ENCODE data around the gene WDR6. TPM values are rescaled to one million over a fixed set of nuclear protein-coding genes. Genes with fewer than 3 reads are reported as not detected.

WDR6 gene
- total and polyA plus RNA-seq, 10 of the 15 experiments (the other 5 are each of a cell fraction or from before 2014, with no cell fraction given): 21.3 to 169 (median 107) TPM

GRCh38 chr3:49021813-49022687, 14.9 kb downstream of the WDR6 start, which contains the start of gene NDUFAF3 (continued):
- peak; percentile 95 to 97 (median 95) for TF ChIP-seq CTCF (IDR thresholded peaks at IDR 0.05 in 2 of 3, conservative IDR thresholded peaks at IDR 0.05 in 1 of 3; ENCODE audit: control insufficient read depth in 2 of 3, extremely low read depth in 1 of 3, insufficient read depth in 1 of 3, low read depth in 3 of 3, low read length in 3 of 3)
- no peak for TF ChIP-seq NFIC (IDR thresholded peaks at IDR 0.05; ENCODE audit: low read depth, low read length)
- TF ChIP-seq ESRRA (IDR thresholded peaks at IDR 0.05; ENCODE audit: low read length): peak; percentile 55; the same call in 1 of the 2 replicates
- TF ChIP-seq SUZ12 (IDR thresholded peaks at IDR 0.05; ENCODE audit: unreplicated experiment): no peak
- peak; percentile 71 for TF ChIP-seq RELA (IDR thresholded peaks at IDR 0.05; ENCODE audit: borderline replicate concordance, partially characterized antibody)
- TF ChIP-seq SIX5 (IDR thresholded peaks at IDR 0.05; ENCODE audit: low read depth, low read length, severe bottlenecking): peak; percentile 27
- no peak for TF ChIP-seq PBX3 (IDR thresholded peaks at IDR 0.05; ENCODE audit: insufficient replicate concordance, low read depth, low read length)
- no peak for TF ChIP-seq KDM1A (IDR thresholded peaks at IDR 0.05; ENCODE audit: borderline replicate concordance)
- peak in 1 of 2 experiments; percentile 25; a peak in 1 of 4 replicates for TF ChIP-seq EP300 (IDR thresholded peaks at IDR 0.05; ENCODE audit: borderline replicate concordance in 1 of 2, control insufficient read depth in 1 of 2, low read depth in 2 of 2, low read length in 2 of 2)
- no peak for TF ChIP-seq FOS (IDR thresholded peaks at IDR 0.05; ENCODE audit: borderline replicate concordance, extremely low read depth, insufficient read length)
- peak; percentile 48; the same call in 1 of the 2 replicates for TF ChIP-seq NR2C1 (IDR thresholded peaks at IDR 0.05)
- no peak for TF ChIP-seq BCL11A (IDR thresholded peaks at IDR 0.05; ENCODE audit: low read depth, low read length)
- no peak for TF ChIP-seq HDAC2 (IDR thresholded peaks at IDR 0.05)
- peak; percentile 73; the same call in 1 of the 2 replicates for TF ChIP-seq ZNF217 (IDR thresholded peaks at IDR 0.05)
- TF ChIP-seq ZBED1 (IDR thresholded peaks at IDR 0.05; ENCODE audit: borderline replicate concordance): no peak
- TF ChIP-seq ZBTB33 (IDR thresholded peaks at IDR 0.05): 0 out of 2 replicates have a peak, but pooled peaks have one; percentile 4
- peak; percentile 53 to 70; a peak in 3 of 4 replicates for TF ChIP-seq IKZF2 (IDR thresholded peaks at IDR 0.05)
- TF ChIP-seq HCFC1 (IDR thresholded peaks at IDR 0.05; ENCODE audit: low read length): peak; percentile 67
- TF ChIP-seq CHD1 (IDR thresholded peaks at IDR 0.05; ENCODE audit: low read depth, low read length): 0 out of 2 replicates have a peak, but pooled peaks have one; percentile 35
- TF ChIP-seq MYB (IDR thresholded peaks at IDR 0.05; ENCODE audit: borderline replicate concordance, low read depth, low read length): 0 out of 2 replicates have a peak, but pooled peaks have one; percentile 10
- TF ChIP-seq YBX1 (IDR thresholded peaks at IDR 0.05): no peak
- 0 out of 2 replicates have a peak, but pooled peaks have one; percentile 61 for TF ChIP-seq WRNIP1 (IDR thresholded peaks at IDR 0.05; ENCODE audit: borderline replicate concordance, low read depth, low read length)
- peak; percentile 78 for TF ChIP-seq GATAD2B (conservative IDR thresholded peaks at IDR 0.05; ENCODE audit: low read depth)
- peak; percentile 88 for TF ChIP-seq IKZF1 (conservative IDR thresholded peaks at IDR 0.05)
- TF ChIP-seq RUNX3 (IDR thresholded peaks at IDR 0.05; ENCODE audit: low read length): no peak
